GM18505 (cell line): ENCODE measurements around the gene ZFP62.

Experiments
- ATAC-seq: cut with Tn5 transposase; IDR thresholded peaks from one replicate; pipeline ENCODE4 v1.9.1; 2021; ENCODE audit not compliant: unreplicated experiment
- POLR2A ChIP-seq: IDR thresholded peaks from 4 replicates; pipeline ENCODE4 v1.6.1; 2011; ENCODE audit warnings: borderline replicate concordance; ENCODE audit not compliant: insufficient read depth, insufficient read length; ENCODE audit errors: extremely low read depth

The ZFP62 gene

DNA sequence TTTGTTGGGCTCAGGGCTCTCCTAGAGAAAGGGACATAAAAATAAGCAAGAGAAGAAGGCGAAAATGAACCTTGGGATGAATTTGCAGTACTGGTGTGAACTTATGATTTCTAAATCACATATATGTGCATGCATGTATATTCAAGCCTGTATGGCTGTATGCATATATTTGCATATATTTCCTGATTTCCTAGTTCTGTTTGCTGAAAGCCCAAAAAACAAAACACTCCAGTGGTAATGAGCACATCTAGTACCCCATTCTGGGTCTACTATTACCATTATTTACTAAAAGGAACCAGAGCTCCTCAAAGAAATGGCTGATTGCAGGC is 7.3 kb downstream of the ZFP62 start:
- ATAC-seq, result no peak
- no peak for TF ChIP-seq POLR2A

DNA sequence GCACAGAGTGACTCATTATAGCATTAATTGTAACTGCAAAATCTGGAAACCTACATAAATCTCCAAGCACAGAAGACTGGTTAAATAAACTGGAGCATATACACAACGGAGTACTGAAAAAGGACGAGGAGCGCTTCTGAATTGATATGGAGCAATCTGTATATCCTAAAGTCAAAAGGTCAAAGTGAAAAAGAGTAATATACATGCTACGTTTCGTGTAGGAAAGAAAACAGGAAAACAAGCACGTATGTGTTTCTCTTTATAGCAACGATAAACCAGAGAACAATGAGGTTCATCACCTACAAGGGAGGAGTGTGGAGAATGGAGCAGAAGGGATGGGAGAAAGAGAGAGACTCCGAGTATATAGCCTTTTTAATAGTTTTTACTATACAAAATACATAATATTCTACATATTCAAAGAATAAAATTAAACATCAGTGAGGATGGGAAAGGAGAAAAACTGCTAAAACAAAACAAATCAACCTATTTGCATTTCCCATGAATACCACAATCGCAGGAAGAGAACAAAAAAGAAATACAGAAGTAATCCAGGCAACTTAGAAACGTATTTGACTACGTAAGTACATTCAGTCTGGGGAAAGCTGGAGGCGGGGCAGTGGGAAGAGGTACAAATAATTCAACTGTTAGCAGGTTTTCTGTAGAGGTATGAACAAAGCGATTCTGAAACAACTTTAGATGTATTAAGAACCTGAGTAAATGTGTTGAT is 7.8 kb downstream of the ZFP62 start:
- ATAC-seq, result no peak
- TF ChIP-seq POLR2A, result no peak

- no peak for ATAC-seq
- no peak for TF ChIP-seq POLR2A
Observed at GRCh38 chr5:180852495-180852894, 8.6 kb downstream of the ZFP62 start.

DNA sequence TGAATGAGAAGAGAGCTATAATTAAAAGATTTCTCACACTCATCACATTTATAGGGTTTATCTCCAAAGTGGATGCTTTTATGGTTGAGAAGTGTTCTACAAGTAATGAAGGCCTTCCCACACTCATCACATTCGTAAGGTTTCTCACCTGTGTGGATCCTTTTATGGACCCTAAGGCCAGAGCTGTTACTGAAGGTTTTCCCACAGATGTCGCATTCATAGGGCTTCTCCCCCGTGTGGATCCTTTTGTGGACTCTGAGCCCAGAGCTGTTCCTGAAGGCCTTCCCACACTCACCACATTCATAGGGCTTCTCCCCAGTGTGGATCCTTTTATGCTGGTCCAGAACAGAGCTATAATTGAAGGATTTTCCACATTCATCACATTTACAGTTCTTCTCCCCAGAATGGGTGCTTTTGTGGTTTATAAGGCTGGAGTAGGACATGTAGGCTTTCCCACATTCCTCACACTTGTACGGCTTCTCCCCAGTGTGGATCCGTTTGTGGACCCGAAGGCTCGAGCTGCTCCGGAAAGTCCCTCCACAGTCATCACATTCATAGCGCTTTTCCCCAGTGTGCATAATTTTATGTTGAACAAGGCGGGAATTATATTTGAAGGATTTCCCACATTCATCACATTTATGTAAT is 10.5 kb downstream of the ZFP62 start:
- no peak for TF ChIP-seq POLR2A
- no peak for ATAC-seq

DNA sequence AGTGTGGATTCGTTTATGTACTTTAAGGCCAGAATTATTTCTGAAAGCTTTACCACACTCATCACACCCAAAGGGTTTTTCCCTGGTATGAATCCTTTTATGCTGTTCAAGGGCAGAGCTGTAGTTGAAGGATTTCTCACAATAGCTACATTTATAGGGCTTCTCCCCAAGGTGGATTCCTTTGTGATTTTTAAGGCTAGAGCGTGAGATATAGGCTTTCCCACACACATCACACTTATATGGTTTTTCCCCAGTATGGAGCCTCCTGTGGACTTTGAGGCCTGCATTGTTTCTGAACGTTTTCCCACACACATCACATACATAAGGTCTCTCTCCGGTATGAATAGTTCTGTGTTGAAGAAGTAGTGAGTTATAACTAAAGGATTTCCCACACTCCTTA is 11.2 kb downstream of the ZFP62 start:
- no peak for ATAC-seq
- no peak for TF ChIP-seq POLR2A

- no peak for ATAC-seq
- TF ChIP-seq POLR2A, result no peak
Observed at GRCh38 chr5:180848878-180849277, 12.2 kb downstream of the ZFP62 start.

DNA sequence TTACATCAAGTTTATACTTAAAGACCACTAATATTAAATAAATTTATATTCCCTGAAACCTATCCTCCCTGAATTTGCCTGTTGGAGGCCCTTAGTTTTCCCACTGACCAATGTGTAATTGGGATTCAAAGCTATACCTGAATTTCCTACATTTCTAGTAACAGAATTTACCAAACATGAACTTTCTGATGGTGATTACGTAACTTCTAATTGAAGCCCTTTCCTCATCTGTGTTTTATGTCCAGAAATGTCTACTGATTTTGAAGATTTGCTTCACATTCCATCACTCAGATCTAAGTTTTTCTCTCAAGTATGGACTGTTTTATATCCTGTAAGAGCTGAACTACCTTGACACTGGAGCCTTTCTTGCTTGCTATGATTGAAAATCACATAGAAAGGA is 12.8 kb downstream of the ZFP62 start:
- TF ChIP-seq POLR2A, result no peak
- no peak for ATAC-seq

- no peak for TF ChIP-seq POLR2A
- no peak for ATAC-seq
Observed at GRCh38 chr5:180847026-180847425, 14.1 kb downstream of the ZFP62 start.

GRCh38 chr5:180844858-180845257 is 16.2 kb downstream of the ZFP62 start:
- TF ChIP-seq POLR2A, result no peak
- no peak for ATAC-seq

GRCh38 chr5:180844432-180844831 is 16.6 kb downstream of the ZFP62 start:
- ATAC-seq, result no peak
- no peak for TF ChIP-seq POLR2A

GRCh38 chr5:180839935-180840334 is 21.1 kb downstream of the ZFP62 start:
- no peak for ATAC-seq

DNA sequence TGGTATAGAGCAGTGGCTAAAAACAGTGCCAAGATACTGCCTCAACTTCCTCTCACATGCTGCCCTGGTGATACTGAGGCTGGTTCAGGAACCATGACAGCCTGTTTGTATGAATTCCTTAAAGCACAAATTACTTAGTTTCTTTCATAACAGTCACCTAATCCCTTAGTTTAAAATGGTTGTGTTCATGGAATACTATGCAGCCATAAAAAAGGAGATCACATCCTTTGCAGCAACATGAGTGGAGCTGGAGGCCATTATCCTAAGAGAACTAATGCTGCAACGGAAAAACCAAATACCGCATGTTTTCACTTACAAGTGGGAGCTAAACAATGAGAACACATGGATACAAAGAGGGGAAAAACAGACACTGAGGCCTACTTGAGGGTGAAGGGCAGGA is 21.8 kb downstream of the ZFP62 start:
- no peak for ATAC-seq
- TF ChIP-seq POLR2A, result no peak

More at GRCh38 chr5:180839935-180840334, 21.1 kb downstream of the ZFP62 start:
- no peak for TF ChIP-seq POLR2A

DNA sequence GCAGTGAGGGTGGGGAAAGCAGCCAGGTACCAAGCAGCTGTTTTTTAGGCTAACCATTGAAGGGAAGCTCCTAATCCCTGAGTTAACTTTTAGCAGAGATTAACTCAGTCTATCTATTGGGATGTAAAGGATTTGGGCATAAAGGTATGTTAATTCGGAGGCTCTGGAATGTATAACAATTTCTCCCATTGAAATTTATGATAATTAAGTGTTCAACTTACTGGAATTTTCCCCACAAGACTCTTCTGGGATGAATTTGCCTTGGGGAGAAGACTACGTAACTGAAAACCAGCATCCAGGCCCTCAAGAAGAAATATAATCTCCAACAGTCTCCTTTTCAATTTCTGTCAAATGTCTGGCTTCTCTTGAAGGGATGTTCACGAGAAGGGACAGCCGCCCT is 23.6 kb downstream of the ZFP62 start:
- no peak for TF ChIP-seq POLR2A
- ATAC-seq, result no peak

DNA sequence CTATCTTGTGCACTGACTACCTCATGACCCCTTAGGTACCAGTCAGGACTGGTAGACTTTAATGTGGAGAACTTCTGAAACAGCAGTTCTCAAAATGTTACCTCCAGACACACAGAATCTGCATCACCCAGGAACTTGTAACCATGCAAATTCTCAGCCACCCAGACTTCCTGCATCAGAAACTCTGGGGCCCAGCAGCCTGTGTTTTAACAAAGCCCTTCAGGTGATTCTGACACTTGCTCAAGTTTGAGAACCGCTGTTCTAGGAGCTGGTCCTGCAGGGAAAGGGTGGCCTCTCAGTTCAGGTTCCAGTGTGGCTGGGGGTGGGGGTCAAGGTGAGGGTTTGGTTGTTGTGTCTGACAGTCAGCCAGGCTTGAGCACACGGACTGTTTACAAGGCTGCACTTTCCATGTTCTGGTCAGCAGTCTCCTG is 28.4 kb downstream of the ZFP62 start:
- ATAC-seq, result peak; percentile 37

GRCh38 chr5:180831139-180832093 is 29.7 kb downstream of the ZFP62 start:
- ATAC-seq, result peak; percentile 68
- TF ChIP-seq POLR2A, result peak; percentile 72

More for the DNA sequence above, 28.4 kb downstream of the ZFP62 start:
- TF ChIP-seq POLR2A, result peak; percentile 43
